ENCODE results near the gene FUNDC2. TPM values are rescaled to one million over a fixed set of nuclear protein-coding genes. Genes with fewer than 3 reads are reported as not detected.
A peak's percentile ranks its signal among the peaks of the same experiment; 100 is the strongest.

The FUNDC2 gene
- polyA plus RNA-seq, 1 donor, result 94.9 TPM

DNA sequence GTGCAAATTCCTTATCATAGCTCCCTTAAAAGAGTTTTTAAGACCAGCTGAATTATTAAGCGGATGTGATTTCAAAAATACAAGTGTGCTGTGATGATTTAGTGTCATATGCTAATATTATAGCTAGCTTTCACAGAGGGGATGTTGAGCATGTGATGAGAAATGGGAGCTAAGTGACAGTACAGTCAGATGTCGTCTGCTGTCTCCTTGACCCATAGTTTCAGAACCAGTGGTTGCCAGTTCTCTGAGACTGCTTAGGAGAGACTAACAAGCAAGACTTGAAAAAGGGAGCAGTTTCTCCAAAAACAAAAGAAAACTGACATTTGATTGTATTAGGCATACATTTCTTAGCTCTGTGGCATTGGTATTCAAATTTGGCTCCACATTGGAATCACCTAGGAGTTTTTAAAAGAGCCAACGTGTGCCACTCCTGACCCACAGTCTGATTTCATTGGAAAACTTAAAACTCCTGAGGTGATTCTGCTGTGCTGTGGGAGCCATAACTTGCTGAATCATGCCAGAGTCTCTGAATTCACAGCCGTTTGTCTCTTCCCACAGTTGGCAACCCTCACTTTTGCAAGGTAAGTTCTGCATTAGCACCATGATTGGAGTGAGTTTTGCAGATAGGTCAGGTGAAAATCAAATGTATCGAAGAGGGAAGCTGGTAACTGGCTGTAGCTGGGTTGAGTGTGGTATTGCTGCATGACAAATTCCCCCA is 20.3 kb downstream of the FUNDC2 start:
- no peak for DNase-seq
- H3K36me3 ChIP-seq (ENCODE audit: control insufficient read depth, insufficient read depth, low read length), result peaks cover 15% of the 10 kb centered on the region
- no peak overlapping the region for H3K27ac ChIP-seq (ENCODE audit: low read length)
- no CpG with 5 or more reads among the region's 5 CpGs for WGBS (ENCODE audit: insufficient coverage, low lambda C conversion rate)
- H3K4me1 ChIP-seq (ENCODE audit: control insufficient read depth, insufficient read depth, low read length), result no peaks in the 10 kb centered on the region
- H3K27me3 ChIP-seq (ENCODE audit: control insufficient read depth, insufficient read depth, low read length), result no peaks in the 10 kb centered on the region
- H3K4me3 ChIP-seq (ENCODE audit: low read length), result no peak overlapping the region
- H3K9me3 ChIP-seq (ENCODE audit: control insufficient read depth, low read depth, low read length), result no peaks in the 10 kb centered on the region

DNA sequence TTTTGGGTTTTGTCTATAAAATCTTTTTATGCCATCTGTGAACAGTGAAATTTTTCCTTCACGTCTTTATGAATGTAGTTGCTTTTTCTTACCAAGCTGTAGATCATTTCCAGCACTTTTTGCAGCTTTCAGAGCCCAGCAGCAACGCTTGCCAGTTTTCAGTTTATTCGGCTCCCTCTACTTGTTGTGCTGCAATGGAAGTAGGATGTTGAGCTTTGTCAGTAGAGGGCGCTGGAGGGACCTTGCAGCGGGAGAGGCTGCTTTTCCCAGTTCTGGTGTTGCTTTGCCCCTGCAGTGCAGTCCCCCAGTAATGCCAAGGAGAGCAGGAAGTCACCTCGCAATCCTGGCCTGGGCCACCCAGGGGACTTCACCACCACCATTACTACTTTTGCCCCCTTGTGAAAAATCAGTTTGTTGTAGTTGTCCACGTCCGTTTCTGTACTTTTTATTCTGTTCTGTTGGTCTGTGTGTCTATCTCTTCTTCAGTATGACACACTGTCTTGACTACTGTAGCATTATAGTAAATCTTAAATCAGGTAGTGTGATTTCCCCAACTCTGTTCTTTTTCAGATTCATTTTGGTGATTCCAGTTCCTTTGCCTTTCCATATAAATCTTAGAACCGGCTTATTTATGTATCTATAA is 22.5 kb downstream of the FUNDC2 start:
- DNase-seq, result peak in 1 of 2 donors; percentile 39
- no peak overlapping the region for H3K27ac ChIP-seq (ENCODE audit: low read length)

DNA sequence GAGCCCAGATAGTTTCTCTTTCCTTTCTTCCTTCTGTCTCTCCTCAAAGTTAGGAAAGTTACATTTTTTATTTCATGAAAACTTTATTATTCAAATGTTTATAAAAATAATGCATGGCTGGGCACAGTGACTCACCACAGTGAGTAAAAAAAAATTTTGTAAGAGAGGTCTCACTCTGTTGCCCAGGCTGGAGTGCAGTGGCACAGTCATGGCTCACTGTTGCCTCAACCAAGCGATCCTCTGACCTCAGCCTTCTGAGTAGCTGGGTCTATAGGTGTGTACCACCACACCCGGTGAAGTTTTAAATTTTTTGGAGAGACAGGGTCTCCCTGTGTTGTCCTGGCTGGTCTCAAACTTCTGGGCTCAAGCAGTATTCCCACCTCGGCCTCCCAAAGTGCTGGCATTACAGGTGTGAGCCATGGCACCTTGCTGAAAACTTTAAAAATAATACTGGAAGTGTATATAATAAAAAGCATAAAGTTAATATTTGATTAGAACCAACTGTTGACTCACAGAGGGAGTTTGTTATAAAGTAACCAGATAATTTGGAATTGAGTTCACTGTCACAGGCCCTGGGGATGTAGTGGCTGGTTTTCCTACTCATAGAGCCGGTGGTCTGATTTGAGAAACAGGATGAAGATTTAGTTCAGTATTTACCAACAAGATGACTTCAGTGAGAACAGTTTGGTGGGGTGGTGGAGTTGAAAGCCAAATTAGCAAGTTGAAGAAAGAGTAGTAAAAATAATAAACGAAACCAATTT is 26.3 kb downstream of the FUNDC2 start:
- DNase-seq, result no peak
- Histone ChIP-seq H3K27ac (ENCODE audit: low read length) (no peak overlapping the region), H3K4me3 (ENCODE audit: low read length) (no peak overlapping the region), H3K4me1 (ENCODE audit: control insufficient read depth, insufficient read depth, low read length) (peaks cover 2% of the 10 kb centered on the region), H3K9me3 (ENCODE audit: control insufficient read depth, low read depth, low read length) (no peaks in the 10 kb centered on the region), H3K27me3 (ENCODE audit: control insufficient read depth, insufficient read depth, low read length) (no peaks in the 10 kb centered on the region), H3K36me3 (ENCODE audit: control insufficient read depth, insufficient read depth, low read length) (peaks cover 16% of the 10 kb centered on the region)
- no CpG with 5 or more reads among the region's 5 CpGs for WGBS (ENCODE audit: insufficient coverage, low lambda C conversion rate)

More for the DNA sequence above, 22.5 kb downstream of the FUNDC2 start:
- H3K4me3 ChIP-seq (ENCODE audit: low read length), result no peak overlapping the region
- no peaks in the 10 kb centered on the region for H3K27me3 ChIP-seq (ENCODE audit: control insufficient read depth, insufficient read depth, low read length)
- H3K4me1 ChIP-seq (ENCODE audit: control insufficient read depth, insufficient read depth, low read length), result no peaks in the 10 kb centered on the region
- no peaks in the 10 kb centered on the region for H3K9me3 ChIP-seq (ENCODE audit: control insufficient read depth, low read depth, low read length)
- peaks cover 24% of the 10 kb centered on the region for H3K36me3 ChIP-seq (ENCODE audit: control insufficient read depth, insufficient read depth, low read length)
- no CpG with 5 or more reads among the region's 9 CpGs for WGBS (ENCODE audit: insufficient coverage, low lambda C conversion rate)

GRCh38 chrX:155053656-155054055 is 27.0 kb downstream of the FUNDC2 start:
- no peaks in the 10 kb centered on the region for H3K9me3 ChIP-seq (ENCODE audit: control insufficient read depth, low read depth, low read length)
- peaks cover 15% of the 10 kb centered on the region for H3K36me3 ChIP-seq (ENCODE audit: control insufficient read depth, insufficient read depth, low read length)
- DNase-seq, result no peak
- H3K27me3 ChIP-seq (ENCODE audit: control insufficient read depth, insufficient read depth, low read length), result no peaks in the 10 kb centered on the region
- H3K27ac ChIP-seq (ENCODE audit: low read length), result no peak overlapping the region
- WGBS (ENCODE audit: insufficient coverage, low lambda C conversion rate), result no CpG with 5 or more reads among the region's 3 CpGs
- no peak overlapping the region for H3K4me3 ChIP-seq (ENCODE audit: low read length)
- peaks cover 2% of the 10 kb centered on the region for H3K4me1 ChIP-seq (ENCODE audit: control insufficient read depth, insufficient read depth, low read length)

GRCh38 chrX:155054255-155054654 is 27.6 kb downstream of the FUNDC2 start:
- no CpG with 5 or more reads among the region's 4 CpGs for WGBS (ENCODE audit: insufficient coverage, low lambda C conversion rate)
- Histone ChIP-seq H3K36me3 (ENCODE audit: control insufficient read depth, insufficient read depth, low read length) (peaks cover 15% of the 10 kb centered on the region), H3K9me3 (ENCODE audit: control insufficient read depth, low read depth, low read length) (no peaks in the 10 kb centered on the region), H3K4me3 (ENCODE audit: low read length) (no peak overlapping the region), H3K27ac (ENCODE audit: low read length) (no peak overlapping the region), H3K27me3 (ENCODE audit: control insufficient read depth, insufficient read depth, low read length) (no peaks in the 10 kb centered on the region), H3K4me1 (ENCODE audit: control insufficient read depth, insufficient read depth, low read length) (peaks cover 2% of the 10 kb centered on the region)
- no peak for DNase-seq

DNA sequence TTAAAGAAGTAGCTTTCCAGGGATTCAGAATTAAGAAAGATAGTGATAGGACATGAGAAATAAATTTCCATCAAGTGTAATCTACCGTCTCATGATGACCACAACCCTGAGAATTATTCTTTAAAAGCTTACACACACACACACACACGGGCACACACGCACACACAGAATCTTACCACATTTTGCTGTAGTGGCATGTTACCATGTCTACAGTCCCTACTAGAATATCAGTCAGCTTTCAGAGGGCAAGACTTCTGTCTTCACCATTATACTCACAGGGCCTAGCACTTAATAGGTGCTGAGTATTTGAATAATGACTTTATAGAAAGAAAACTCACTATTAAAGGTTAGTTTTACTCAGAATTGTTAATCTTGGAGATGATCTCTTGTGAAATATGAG is 28.9 kb downstream of the FUNDC2 start:
- Histone ChIP-seq H3K36me3 (ENCODE audit: control insufficient read depth, insufficient read depth, low read length) (peaks cover 15% of the 10 kb centered on the region), H3K4me1 (ENCODE audit: control insufficient read depth, insufficient read depth, low read length) (peaks cover 2% of the 10 kb centered on the region), H3K27me3 (ENCODE audit: control insufficient read depth, insufficient read depth, low read length) (no peaks in the 10 kb centered on the region), H3K27ac (ENCODE audit: low read length) (no peak overlapping the region), H3K9me3 (ENCODE audit: control insufficient read depth, low read depth, low read length) (no peaks in the 10 kb centered on the region), H3K4me3 (ENCODE audit: low read length) (no peak overlapping the region)
- DNase-seq, result no peak
- no CpG with 5 or more reads among the region's 3 CpGs for WGBS (ENCODE audit: insufficient coverage, low lambda C conversion rate)

- WGBS (ENCODE audit: insufficient coverage, low lambda C conversion rate), result no CpG with 5 or more reads among the region's 1 CpG
- H3K27me3 ChIP-seq (ENCODE audit: control insufficient read depth, insufficient read depth, low read length), result no peaks in the 10 kb centered on the region
- H3K36me3 ChIP-seq (ENCODE audit: control insufficient read depth, insufficient read depth, low read length), result peaks cover 12% of the 10 kb centered on the region
- peak overlapping the region; percentile 53 for H3K27ac ChIP-seq (ENCODE audit: low read length)
- H3K4me3 ChIP-seq (ENCODE audit: low read length), result no peak overlapping the region
- H3K9me3 ChIP-seq (ENCODE audit: control insufficient read depth, low read depth, low read length), result no peaks in the 10 kb centered on the region
- H3K4me1 ChIP-seq (ENCODE audit: control insufficient read depth, insufficient read depth, low read length), result peaks cover 2% of the 10 kb centered on the region
- DNase-seq, result no peak
Observed at GRCh38 chrX:155056471-155056870, 29.8 kb downstream of the FUNDC2 start.

- no CpG with 5 or more reads among the region's 25 CpGs for WGBS (ENCODE audit: insufficient coverage, low lambda C conversion rate)
- Histone ChIP-seq H3K4me3 (ENCODE audit: low read length) (no peak overlapping the region), H3K27me3 (ENCODE audit: control insufficient read depth, insufficient read depth, low read length) (no peaks in the 10 kb centered on the region), H3K4me1 (ENCODE audit: control insufficient read depth, insufficient read depth, low read length) (peaks cover 2% of the 10 kb centered on the region), H3K27ac (ENCODE audit: low read length) (peak overlapping the region; percentile 53), H3K36me3 (ENCODE audit: control insufficient read depth, insufficient read depth, low read length) (peaks cover 9% of the 10 kb centered on the region), H3K9me3 (ENCODE audit: control insufficient read depth, low read depth, low read length) (no peaks in the 10 kb centered on the region)
- DNase-seq, result peak; percentile 71 to 80
Observed at GRCh38 chrX:155056877-155057792, 30.5 kb downstream of the FUNDC2 start.

GRCh38 chrX:155061760-155062159 is 35.1 kb downstream of the FUNDC2 start:
- no CpG with 5 or more reads among the region's 4 CpGs for WGBS (ENCODE audit: insufficient coverage, low lambda C conversion rate)
- no peak for DNase-seq
- Histone ChIP-seq H3K27me3 (ENCODE audit: control insufficient read depth, insufficient read depth, low read length) (no peaks in the 10 kb centered on the region), H3K4me3 (ENCODE audit: low read length) (no peak overlapping the region), H3K4me1 (ENCODE audit: control insufficient read depth, insufficient read depth, low read length) (no peaks in the 10 kb centered on the region), H3K36me3 (ENCODE audit: control insufficient read depth, insufficient read depth, low read length) (no peaks in the 10 kb centered on the region), H3K9me3 (ENCODE audit: control insufficient read depth, low read depth, low read length) (no peaks in the 10 kb centered on the region), H3K27ac (ENCODE audit: low read length) (no peak overlapping the region)

All from large intestine (tissue), 3 donors.